AG08396 (cell line): ENCODE data around the gene TBCA.

ENCODE experiments used
- DNase-seq: peaks from one replicate; pipeline ENCODE4 v3.0.0; 2012; ENCODE audit warnings: low spot score, mixed read lengths

The TBCA gene

DNA sequence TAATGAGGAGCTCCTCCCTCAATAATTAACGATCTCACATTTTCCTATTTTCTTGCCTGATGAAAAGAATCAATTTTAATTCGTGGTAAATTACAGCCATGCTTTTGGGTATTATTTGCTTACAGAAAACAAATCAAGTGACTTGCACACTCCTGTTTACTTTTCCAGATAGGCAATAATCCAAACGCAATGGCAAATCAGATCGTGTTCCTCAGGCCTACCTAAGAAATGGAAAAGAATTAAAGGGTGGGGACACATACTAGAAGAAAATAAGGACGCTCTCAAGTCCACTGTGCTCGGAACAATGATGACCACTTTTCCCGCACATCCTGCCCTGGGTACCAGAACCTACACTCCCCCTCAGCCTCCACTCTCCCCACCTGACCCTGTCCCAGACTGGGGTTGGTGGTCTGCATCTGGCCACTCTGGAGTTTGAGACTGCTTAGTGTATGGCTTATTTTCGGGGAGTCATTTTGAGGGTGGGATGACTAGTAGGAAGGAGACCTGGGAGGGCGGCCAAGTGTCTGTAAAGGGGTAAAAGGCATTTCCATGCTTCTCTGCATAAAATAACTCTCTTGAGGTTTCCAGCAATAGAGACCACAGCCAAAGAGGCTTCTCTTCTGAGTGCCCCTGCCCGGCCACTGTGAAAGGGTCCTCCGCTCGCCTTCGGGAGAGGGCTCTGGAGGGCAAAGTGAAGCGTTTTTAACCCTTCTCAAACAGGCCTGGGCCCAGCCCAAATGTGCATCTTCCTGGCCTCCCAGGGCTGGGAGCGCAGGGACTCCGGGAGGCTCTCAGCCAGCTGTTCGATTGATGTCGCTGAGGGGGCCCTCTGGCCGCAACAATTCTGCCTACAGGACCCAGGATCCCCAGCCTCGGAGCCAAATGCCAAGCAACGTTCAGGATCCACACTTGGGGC, 133.1 kb downstream of the TBCA start:
- no peak for DNase-seq

DNA sequence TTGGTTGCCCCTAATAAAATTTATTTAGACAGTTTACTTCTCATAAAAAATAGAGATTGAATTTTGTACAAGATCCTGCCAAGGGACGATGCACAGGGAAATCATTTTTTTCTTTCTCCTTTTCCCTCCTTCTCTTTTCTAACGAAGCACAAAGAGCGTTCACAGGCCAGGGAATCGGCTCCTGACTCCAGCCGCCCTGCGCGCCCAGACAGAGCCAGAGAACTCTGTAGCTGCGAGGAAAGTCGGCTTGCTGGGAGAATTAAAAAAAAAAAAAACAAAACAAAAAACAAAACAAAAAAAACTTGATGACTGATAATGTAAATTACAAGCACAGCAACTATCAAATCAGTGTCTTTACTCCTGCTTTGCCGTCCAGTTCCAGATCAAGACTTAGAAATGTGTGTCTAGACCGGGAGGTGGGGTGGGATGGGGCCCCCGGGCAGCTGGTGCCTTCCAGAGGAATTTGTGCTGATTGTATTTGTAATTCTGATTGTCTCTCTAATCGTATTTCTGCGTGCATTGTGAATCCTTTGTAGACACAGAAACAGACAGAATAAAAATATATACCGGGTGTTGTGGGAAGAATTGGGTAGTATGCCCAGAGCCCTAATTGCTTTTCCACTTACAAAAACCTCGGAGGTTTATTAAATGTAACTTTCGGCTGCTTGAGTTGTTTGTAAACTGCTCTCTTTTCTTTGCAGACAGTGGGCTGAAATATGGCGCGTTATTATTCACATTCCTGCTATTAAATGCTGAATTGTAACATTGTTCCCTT, 134.0 kb downstream of the TBCA start:
- DNase-seq = no peak

DNA sequence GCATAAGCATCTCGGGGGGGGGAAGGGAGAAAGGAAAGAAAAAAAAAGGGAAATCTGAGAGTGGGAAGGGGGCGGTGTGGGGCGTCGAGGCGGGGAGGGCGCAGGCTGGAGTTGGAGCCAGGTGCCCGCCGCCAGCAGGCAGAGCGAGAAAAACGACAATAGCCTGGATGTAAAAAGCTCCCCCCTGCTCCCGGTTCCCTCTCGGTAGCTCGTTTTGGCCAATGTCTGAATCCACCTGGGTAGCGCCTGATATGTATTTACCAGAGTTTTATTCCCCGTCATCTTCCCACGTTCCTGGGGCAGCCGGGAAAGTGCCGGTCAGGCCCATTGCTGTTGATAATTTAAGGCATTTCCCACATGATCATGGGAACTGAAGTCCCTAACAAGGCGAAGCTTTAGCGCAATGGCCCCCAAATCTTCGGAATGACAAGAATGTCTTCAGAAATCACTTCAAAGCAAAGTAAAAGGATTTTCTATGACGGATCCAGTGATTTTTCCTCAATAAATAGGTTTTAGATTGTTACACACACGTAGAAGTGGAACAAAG, 134.7 kb downstream of the TBCA start:
- DNase-seq = no peak
